AG04449 (cell line): Measurements from ENCODE around the gene ATP7A.

ENCODE experiments used
- CTCF ChIA-PET: fragments of 350-600 bp; formaldehyde crosslinking; extraction: SDS; loops from one replicate; lab custom pipeline; 2021; ENCODE audit warnings: antibody characterized with exemption; lab: Yijun Ruan, JAX
- POLR2A ChIA-PET: fragments of 400-600, 350-600 bp; formaldehyde crosslinking; extraction: SDS; loops from one replicate; lab custom pipeline; 2020; ENCODE audit warnings: antibody characterized with exemption, inconsistent platforms; lab: Yijun Ruan, JAX
- DNase-seq: peaks from one replicate; pipeline ENCODE4 v3.0.0-alpha.2; 2010; ENCODE audit warnings: low read depth, low spot score
- H3K4me3 ChIP-seq: 2 replicates; pipeline ENCODE4 v1.5.1; 2011; ENCODE audit warnings: low read depth, mild to moderate bottlenecking, control low read depth, low read length
- TF ChIP-seq, protein P1 (sequence below): IDR thresholded peaks from one replicate; pipeline ENCODE4 v1.5.1; 2011; ENCODE audit warnings: mild to moderate bottlenecking, moderate library complexity, low read length, control low read depth, inconsistent platforms; ENCODE audit not compliant: insufficient read depth; ENCODE audit errors: missing control alignments

ATP7A gene

GRCh38 chrX:77922787-77923186, 12.3 kb downstream of the ATP7A start:
- no peak overlapping the region for H3K4me3 ChIP-seq
- ChIA-PET POLR2A (no interaction called here), CTCF (no interaction called here)
- DNase-seq = no peak
- TF ChIP-seq, protein P1, sequence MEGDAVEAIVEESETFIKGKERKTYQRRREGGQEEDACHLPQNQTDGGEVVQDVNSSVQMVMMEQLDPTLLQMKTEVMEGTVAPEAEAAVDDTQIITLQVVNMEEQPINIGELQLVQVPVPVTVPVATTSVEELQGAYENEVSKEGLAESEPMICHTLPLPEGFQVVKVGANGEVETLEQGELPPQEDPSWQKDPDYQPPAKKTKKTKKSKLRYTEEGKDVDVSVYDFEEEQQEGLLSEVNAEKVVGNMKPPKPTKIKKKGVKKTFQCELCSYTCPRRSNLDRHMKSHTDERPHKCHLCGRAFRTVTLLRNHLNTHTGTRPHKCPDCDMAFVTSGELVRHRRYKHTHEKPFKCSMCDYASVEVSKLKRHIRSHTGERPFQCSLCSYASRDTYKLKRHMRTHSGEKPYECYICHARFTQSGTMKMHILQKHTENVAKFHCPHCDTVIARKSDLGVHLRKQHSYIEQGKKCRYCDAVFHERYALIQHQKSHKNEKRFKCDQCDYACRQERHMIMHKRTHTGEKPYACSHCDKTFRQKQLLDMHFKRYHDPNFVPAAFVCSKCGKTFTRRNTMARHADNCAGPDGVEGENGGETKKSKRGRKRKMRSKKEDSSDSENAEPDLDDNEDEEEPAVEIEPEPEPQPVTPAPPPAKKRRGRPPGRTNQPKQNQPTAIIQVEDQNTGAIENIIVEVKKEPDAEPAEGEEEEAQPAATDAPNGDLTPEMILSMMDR = no peak

GRCh38 chrX:77924320-77924859, 13.9 kb downstream of the ATP7A start:
- DNase-seq = no peak
- TF ChIP-seq, protein P1 = no peak
- POLR2A ChIA-PET = no interaction called here
- H3K4me3 ChIP-seq = no peak overlapping the region
- CTCF ChIA-PET = no interaction called here

DNA sequence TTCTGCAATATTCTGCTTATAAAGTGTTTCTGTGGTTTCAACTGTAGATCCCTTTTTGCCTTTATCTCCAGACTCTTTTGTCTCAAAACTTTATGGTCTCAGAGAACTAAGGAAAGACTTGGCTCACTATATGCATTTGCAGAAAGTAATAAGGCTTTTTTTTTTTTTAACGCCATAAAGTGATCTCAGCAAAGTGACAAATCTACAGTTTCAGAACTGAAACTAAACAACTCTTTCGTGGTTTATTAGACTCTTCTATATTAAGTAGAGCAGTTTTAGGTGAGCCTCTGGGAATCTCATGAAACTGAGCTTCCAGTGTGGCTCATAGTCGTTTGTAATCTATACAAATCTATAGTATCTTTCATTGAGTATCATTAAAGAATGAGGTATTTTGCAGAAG, 15.3 kb downstream of the ATP7A start:
- no peak for DNase-seq
- POLR2A ChIA-PET = no interaction called here
- no peak overlapping the region for H3K4me3 ChIP-seq
- TF ChIP-seq, protein P1 = no peak
- CTCF ChIA-PET = no interaction called here

DNA sequence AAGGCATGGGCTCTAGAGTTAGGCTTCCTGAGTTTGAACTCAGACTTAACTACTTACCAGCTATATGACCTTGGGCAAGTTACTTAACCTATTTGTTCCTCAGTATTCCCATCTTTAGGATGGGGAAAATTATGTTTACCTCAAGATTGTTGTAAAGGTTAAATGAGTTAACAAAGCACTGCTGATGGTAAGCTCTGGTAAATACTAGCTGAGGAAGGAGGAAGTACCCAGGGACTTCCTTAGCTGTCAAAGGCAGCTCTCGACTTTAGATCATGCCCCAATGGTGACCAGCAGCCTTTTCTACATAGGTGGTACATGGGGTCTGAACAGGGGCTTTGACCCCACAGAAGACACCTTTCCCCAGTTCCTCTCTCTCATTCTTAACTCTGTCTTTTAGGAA, 20.1 kb downstream of the ATP7A start:
- CTCF ChIA-PET = interaction anchor here (0.7 to 1.1 kb wide), 2 partner anchors 95 to 99 kb away, joined by 3 read pairs; no protein-coding TSS in a partner anchor
- POLR2A ChIA-PET = no interaction called here
- TF ChIP-seq, protein P1 = no peak
- DNase-seq = no peak
- H3K4me3 ChIP-seq = no peak overlapping the region

GRCh38 chrX:77935886-77936285, 25.4 kb downstream of the ATP7A start:
- H3K4me3 ChIP-seq = no peak overlapping the region
- CTCF ChIA-PET = no interaction called here
- POLR2A ChIA-PET = no interaction called here
- DNase-seq = no peak
- TF ChIP-seq, protein P1 = no peak

GRCh38 chrX:77936299-77936698, 25.8 kb downstream of the ATP7A start:
- no peak overlapping the region for H3K4me3 ChIP-seq
- POLR2A ChIA-PET = no interaction called here
- DNase-seq = no peak
- TF ChIP-seq, protein P1 = no peak
- CTCF ChIA-PET = no interaction called here
